ENCODE results near the gene FOXA2. TPM values are rescaled to one million over a fixed set of nuclear protein-coding genes. Genes with fewer than 3 reads are reported as not detected.

FOXA2 gene
- polyA plus RNA-seq, 1 experiment = not detected

DNA sequence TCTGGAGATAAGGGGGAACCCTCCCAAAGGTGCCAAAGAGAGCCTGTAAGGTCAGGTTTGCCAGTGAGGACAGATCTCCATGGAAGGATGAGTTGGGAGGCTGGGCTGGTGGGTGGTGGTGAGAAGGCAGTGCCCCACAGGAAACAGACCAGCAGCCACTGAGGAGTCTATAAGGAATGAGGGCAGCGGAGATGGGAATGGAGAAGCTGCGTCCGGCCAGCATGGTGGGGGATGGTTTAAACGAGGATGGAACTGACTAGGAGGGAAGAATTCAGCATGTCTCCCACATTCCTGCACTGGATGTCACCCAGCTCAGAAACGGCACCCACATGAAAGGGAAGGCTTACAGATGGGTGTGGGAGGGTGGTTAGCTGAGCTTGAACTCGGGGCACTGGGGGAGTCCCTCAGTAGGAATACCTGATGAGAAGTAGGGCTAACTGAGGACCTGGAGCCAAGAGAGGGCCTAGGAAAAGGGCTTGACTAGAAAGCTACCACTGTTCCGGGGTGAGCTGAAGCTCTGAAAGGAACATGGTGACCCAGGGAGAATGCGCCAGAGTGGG is 53.2 kb downstream of the FOXA2 start:
- DNase-seq (ENCODE audit: low read depth) = no peak
- CTCF ChIA-PET = no interaction called here
- TF ChIP-seq, protein P1, sequence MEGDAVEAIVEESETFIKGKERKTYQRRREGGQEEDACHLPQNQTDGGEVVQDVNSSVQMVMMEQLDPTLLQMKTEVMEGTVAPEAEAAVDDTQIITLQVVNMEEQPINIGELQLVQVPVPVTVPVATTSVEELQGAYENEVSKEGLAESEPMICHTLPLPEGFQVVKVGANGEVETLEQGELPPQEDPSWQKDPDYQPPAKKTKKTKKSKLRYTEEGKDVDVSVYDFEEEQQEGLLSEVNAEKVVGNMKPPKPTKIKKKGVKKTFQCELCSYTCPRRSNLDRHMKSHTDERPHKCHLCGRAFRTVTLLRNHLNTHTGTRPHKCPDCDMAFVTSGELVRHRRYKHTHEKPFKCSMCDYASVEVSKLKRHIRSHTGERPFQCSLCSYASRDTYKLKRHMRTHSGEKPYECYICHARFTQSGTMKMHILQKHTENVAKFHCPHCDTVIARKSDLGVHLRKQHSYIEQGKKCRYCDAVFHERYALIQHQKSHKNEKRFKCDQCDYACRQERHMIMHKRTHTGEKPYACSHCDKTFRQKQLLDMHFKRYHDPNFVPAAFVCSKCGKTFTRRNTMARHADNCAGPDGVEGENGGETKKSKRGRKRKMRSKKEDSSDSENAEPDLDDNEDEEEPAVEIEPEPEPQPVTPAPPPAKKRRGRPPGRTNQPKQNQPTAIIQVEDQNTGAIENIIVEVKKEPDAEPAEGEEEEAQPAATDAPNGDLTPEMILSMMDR (IDR thresholded peaks at IDR 0.05; ENCODE audit: insufficient read depth, low read depth, low read length) = no peak
- Histone ChIP-seq H3K4me3 (ENCODE audit: low read depth, low read length) (no peak overlapping the region), H3K36me3 (ENCODE audit: control insufficient read depth, insufficient read depth, low read length) (no peaks in the 10 kb centered on the region), H3K27me3 (ENCODE audit: control insufficient read depth, insufficient read depth, low read length) (no peaks in the 10 kb centered on the region)
- POLR2A ChIA-PET = no interaction called here

Small RNA genes lying within 50 kb of the gene (small RNA-seq; reads per million reads assigned to genes)
- not detected for gene LINC00261 (ENCODE audit: insufficient read length, low read depth, low replicate concordance)
